Esophagus (tissue), 2 donors: ENCODE results near the gene TSGA10IP. TPM values are rescaled to one million over a fixed set of nuclear protein-coding genes. Genes with fewer than 3 reads are reported as not detected.

Source experiments
- H3K27ac ChIP-seq, 2 donors: one replicate each; pipeline ENCODE4 v1.5.1; 2013; ENCODE audit warnings: low read depth in 2 of 2, mild to moderate bottlenecking in 2 of 2, inconsistent platforms in 1 of 2, low read length in 1 of 2, moderate library complexity in 1 of 2
- H3K27me3 ChIP-seq, 2 donors: one replicate each; pipeline ENCODE4 v1.6.1; 2013; ENCODE audit warnings: low read length in 2 of 2, control low read depth in 1 of 2, mild to moderate bottlenecking in 1 of 2; ENCODE audit not compliant: insufficient read depth in 2 of 2, control insufficient read depth in 1 of 2
- H3K36me3 ChIP-seq, 2 donors: one replicate each; pipeline ENCODE4 v1.6.1; 2013; ENCODE audit warnings: low read length in 1 of 2; ENCODE audit not compliant: control insufficient read depth in 2 of 2, insufficient read depth in 2 of 2
- H3K4me1 ChIP-seq, 2 donors: one replicate each; pipeline ENCODE4 v1.6.1; 2013; ENCODE audit warnings: low read length in 1 of 2; ENCODE audit not compliant: control insufficient read depth in 2 of 2, insufficient read depth in 2 of 2
- H3K4me3 ChIP-seq, 2 donors: one replicate each; pipeline ENCODE4 v1.5.1; 2013; ENCODE audit warnings: low read length in 2 of 2, mild to moderate bottlenecking in 2 of 2, low read depth in 1 of 2, moderate library complexity in 1 of 2
- H3K9me3 ChIP-seq, 2 donors: one replicate each; pipeline ENCODE4 v1.6.1; 2013; ENCODE audit warnings: mild to moderate bottlenecking in 2 of 2, low read depth in 1 of 2, low read length in 1 of 2, moderate library complexity in 1 of 2; ENCODE audit not compliant: control insufficient read depth in 2 of 2, insufficient read depth in 1 of 2
- WGBS, 2 donors: extraction: QIAGEN DNeasy Blood & Tissue Kit; methylation state at CpG; one replicate each; pipeline ENCODE4 v1.1.7; 2013; 5-methylcytosine and 5-hydroxymethylcytosine counted together
- polyA plus RNA-seq, 2 donors: library from polyadenylated mRNA; stranded (reverse); fragments of 200-250 nt; gene quantifications; one replicate each; pipeline ENCODE4 v1.2.3, GENCODE V29; 2013
- donor health status: healthy with polysubstance abuse.
- donor health status: Bipolar disorder and iron deficiency.

The TSGA10IP gene
- polyA plus RNA-seq, 2 donors: not detected

- H3K36me3 ChIP-seq: peaks cover 0 to 36% of the 10 kb centered on the region in 2 donors
Observed at GRCh38 chr11:65979261-65979759, 34.0 kb downstream of the TSGA10IP start.

GRCh38 chr11:65981101-65981740 is 35.9 kb downstream of the TSGA10IP start:
- no peaks in the 10 kb centered on the region for H3K27me3 ChIP-seq
- peaks cover 0 to 32% of the 10 kb centered on the region in 2 donors for H3K36me3 ChIP-seq
- H3K27ac ChIP-seq: no peak overlapping the region
- H3K4me3 ChIP-seq: no peak overlapping the region
- 73 to 80% methylated on average over 12 of the region's 12 CpGs for WGBS, 2 donors
- H3K4me1 ChIP-seq: no peaks in the 10 kb centered on the region
- no peaks in the 10 kb centered on the region for H3K9me3 ChIP-seq

More at GRCh38 chr11:65979261-65979759, 34.0 kb downstream of the TSGA10IP start:
- 82 to 86% methylated on average over 10 of the region's 10 CpGs for WGBS, 2 donors
- Histone ChIP-seq H3K4me1 (no peaks in the 10 kb centered on the region), H3K27me3 (no peaks in the 10 kb centered on the region), H3K9me3 (no peaks in the 10 kb centered on the region), H3K27ac (no peak overlapping the region), H3K4me3 (no peak overlapping the region)

DNA sequence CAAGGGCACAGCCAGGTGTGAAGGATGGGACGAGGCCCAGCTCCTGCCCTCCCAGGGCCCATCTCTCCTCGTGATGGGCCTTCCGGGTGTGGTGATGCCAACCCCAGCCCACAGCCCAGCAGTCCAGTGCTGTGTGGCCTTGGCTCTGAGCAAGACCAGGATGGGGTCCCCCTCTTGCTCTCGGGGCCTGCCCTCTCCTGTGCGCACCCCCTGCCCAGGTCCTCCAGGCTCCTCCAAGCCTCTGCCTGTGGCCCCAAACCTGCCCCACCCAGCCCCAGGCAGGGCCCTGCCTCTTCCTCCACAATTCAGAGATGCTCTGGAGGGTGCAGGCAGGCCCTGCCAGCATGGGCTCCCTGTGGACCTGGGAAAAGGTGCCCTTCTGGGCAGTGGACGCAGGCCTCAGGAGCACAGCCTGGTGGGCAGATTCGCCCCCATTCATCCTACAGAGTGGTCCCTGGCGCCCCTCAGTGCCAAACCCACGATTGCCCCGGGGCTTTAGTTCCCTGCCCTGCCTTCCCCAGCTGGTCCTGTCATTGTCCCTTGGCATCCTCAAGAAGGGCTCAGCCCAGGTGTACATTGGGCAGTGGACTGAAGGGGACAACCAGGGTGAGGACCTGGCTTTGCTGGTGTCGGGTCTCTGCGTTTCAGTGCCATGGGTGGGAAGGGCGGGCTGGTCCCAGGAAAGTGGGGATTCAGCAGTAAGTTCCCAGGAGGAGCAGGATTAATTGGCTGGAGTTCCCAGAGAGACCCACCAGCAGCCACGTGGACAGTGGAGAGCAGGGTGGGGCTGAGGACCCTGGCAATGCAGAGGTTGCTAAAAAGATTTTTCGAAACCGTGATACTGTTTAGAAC is 36.9 kb downstream of the TSGA10IP start:
- no peak overlapping the region for H3K4me3 ChIP-seq
- H3K27me3 ChIP-seq: no peaks in the 10 kb centered on the region
- no peaks in the 10 kb centered on the region for H3K9me3 ChIP-seq
- peaks cover 0 to 22% of the 10 kb centered on the region in 2 donors for H3K36me3 ChIP-seq
- WGBS, 2 donors: 69 to 74% methylated on average over 16 of the region's 16 CpGs
- no peaks in the 10 kb centered on the region for H3K4me1 ChIP-seq
- no peak overlapping the region for H3K27ac ChIP-seq

GRCh38 chr11:65982824-65983588 is 37.7 kb downstream of the TSGA10IP start:
- Histone ChIP-seq H3K4me1 (no peaks in the 10 kb centered on the region), H3K4me3 (no peak overlapping the region), H3K9me3 (no peaks in the 10 kb centered on the region), H3K27ac (no peak overlapping the region), H3K27me3 (no peaks in the 10 kb centered on the region), H3K36me3 (peaks cover 0 to 14% of the 10 kb centered on the region in 2 donors)
- WGBS, 2 donors: 73% methylated on average over 22 of the region's 22 CpGs

DNA sequence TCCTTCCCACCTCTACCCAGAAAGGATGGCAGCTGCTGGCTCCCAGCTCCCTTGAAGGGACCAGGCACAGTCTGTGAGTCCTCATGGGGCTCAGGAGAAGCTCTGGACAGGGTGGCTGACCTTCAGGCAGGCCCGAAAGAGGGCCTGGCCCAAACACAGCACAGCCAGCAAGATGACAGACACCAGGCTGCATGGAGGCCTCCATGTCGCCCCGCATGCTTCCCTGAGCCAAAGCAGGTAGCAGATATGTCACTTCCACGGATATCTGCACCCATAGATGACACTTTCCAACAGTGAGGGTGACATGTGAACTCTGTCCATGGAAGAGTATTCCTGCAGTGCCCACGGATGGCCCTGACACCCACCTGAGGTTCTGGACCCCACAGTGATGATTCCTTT is 38.3 kb downstream of the TSGA10IP start:
- no peak overlapping the region for H3K27ac ChIP-seq
- 84 to 85% methylated on average over 5 of the region's 5 CpGs for WGBS, 2 donors
- no peaks in the 10 kb centered on the region for H3K27me3 ChIP-seq
- no peaks in the 10 kb centered on the region for H3K9me3 ChIP-seq
- H3K4me1 ChIP-seq: no peaks in the 10 kb centered on the region
- H3K36me3 ChIP-seq: peaks cover 0 to 9% of the 10 kb centered on the region in 2 donors
- H3K4me3 ChIP-seq: no peak overlapping the region

DNA sequence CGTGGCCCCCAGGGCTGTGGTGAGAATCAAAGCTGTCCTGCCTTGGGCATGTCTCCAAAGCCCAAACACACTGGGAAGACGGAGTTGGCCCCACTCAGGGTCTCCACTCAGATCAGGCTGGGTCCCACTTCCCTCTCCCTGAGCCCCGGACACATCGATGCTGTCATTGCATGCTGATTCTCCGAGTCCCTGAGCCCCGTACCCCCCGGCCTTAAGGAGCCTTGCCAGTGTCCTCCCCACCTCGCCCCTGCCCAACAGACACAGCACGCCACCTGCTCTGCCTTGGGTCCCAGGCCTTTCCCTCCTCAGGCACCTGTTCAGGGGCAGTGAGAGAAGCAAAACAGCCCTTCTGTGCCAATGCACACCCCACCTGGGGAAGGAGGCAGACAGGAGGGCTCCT is 42.1 kb downstream of the TSGA10IP start:
- H3K4me1 ChIP-seq: no peaks in the 10 kb centered on the region
- no peak overlapping the region for H3K4me3 ChIP-seq
- WGBS, 2 donors: 86 to 88% methylated on average over 9 of the region's 9 CpGs

GRCh38 chr11:65988791-65989592 is 43.7 kb downstream of the TSGA10IP start:
- no peaks in the 10 kb centered on the region for H3K27me3 ChIP-seq
- 18 to 20% methylated on average over 10 of the region's 10 CpGs for WGBS, 2 donors
- H3K27ac ChIP-seq: peak overlapping the region in 1 of 2 donors; percentile 30
- H3K9me3 ChIP-seq: no peaks in the 10 kb centered on the region
- no peaks in the 10 kb centered on the region for H3K36me3 ChIP-seq
- H3K4me3 ChIP-seq: no peak overlapping the region
- no peaks in the 10 kb centered on the region for H3K4me1 ChIP-seq

More for the DNA sequence above, 42.1 kb downstream of the TSGA10IP start:
- Histone ChIP-seq H3K9me3 (no peaks in the 10 kb centered on the region), H3K36me3 (no peaks in the 10 kb centered on the region), H3K27me3 (no peaks in the 10 kb centered on the region), H3K27ac (no peak overlapping the region)

- Histone ChIP-seq H3K4me1 (no peaks in the 10 kb centered on the region), H3K27ac (no peak overlapping the region), H3K27me3 (no peaks in the 10 kb centered on the region), H3K4me3 (no peak overlapping the region), H3K36me3 (no peaks in the 10 kb centered on the region), H3K9me3 (no peaks in the 10 kb centered on the region)
- WGBS, 2 donors: 81 to 83% methylated on average over 5 of the region's 5 CpGs
Observed at GRCh38 chr11:65992056-65992455, 46.8 kb downstream of the TSGA10IP start.

GRCh38 chr11:65997286-65997685 is 52.0 kb downstream of the TSGA10IP start:
- Histone ChIP-seq H3K4me1 (no peaks in the 10 kb centered on the region), H3K27ac (no peak overlapping the region), H3K9me3 (no peaks in the 10 kb centered on the region), H3K27me3 (no peaks in the 10 kb centered on the region), H3K4me3 (no peak overlapping the region), H3K36me3 (peaks cover 5 to 22% of the 10 kb centered on the region in 2 donors)
- WGBS, 2 donors: 81 to 86% methylated on average over 2 of the region's 2 CpGs
